HL-60 (cell line): ENCODE results near the gene CHTF18.

Source experiments
- CTCF ChIP-seq: IDR thresholded peaks from one replicate; pipeline ENCODE4 v1.5.1; 2011; ENCODE audit warnings: low read length, control low read depth, inconsistent platforms; ENCODE audit not compliant: insufficient read depth
- GABPA ChIP-seq: IDR thresholded peaks from 2 replicates; pipeline ENCODE4 v1.6.1; 2012; ENCODE audit warnings: low read depth
- POLR2AphosphoS5 ChIP-seq: IDR thresholded peaks from 2 replicates; pipeline ENCODE4 v1.6.1; 2012; ENCODE audit warnings: low read depth
- SPI1 ChIP-seq: IDR thresholded peaks from 2 replicates; pipeline ENCODE4 v1.6.1; 2012; ENCODE audit warnings: low read depth, mild to moderate bottlenecking, borderline replicate concordance

- TF ChIP-seq CTCF = no peak
- no peak for TF ChIP-seq SPI1
- no peak for TF ChIP-seq GABPA
- TF ChIP-seq POLR2AphosphoS5 = no peak
Measured at GRCh38 chr16:799948-800833, 11.8 kb downstream of the CHTF18 start, which contains the start of gene GNG13.
